HG03571 (cell line): ENCODE measurements around the gene FARP2.
"Not testable (repeated sequence)": the region's sequence is repeated elsewhere in the genome, so short reads cannot be mapped to it uniquely, and the experiment has no call there.

Source experiments
- ATAC-seq: cut with Tn5 transposase; IDR thresholded peaks from one replicate; pipeline ENCODE4 v1.9.1; 2021; ENCODE audit not compliant: unreplicated experiment

The FARP2 gene

GRCh38 chr2:241408849-241409248, 52.8 kb downstream of the FARP2 start:
- ATAC-seq, result no peak

- no peak for ATAC-seq
Measured at GRCh38 chr2:241410739-241411176, 54.7 kb downstream of the FARP2 start.

GRCh38 chr2:241412144-241412543, 56.1 kb downstream of the FARP2 start:
- no peak for ATAC-seq

GRCh38 chr2:241413501-241413900, 57.4 kb downstream of the FARP2 start:
- ATAC-seq, result not testable (repeated sequence)

GRCh38 chr2:241413929-241414580, 58.0 kb downstream of the FARP2 start:
- ATAC-seq, result no peak

- no peak for ATAC-seq
Measured at GRCh38 chr2:241415196-241415595, 59.1 kb downstream of the FARP2 start.

GRCh38 chr2:241417626-241418025, 61.5 kb downstream of the FARP2 start:
- no peak for ATAC-seq

- ATAC-seq, result no peak
Measured at GRCh38 chr2:241421330-241421729, 65.2 kb downstream of the FARP2 start.

GRCh38 chr2:241421942-241422341, 65.9 kb downstream of the FARP2 start:
- not testable (repeated sequence) for ATAC-seq

- no peak for ATAC-seq
Measured at GRCh38 chr2:241422350-241422749, 66.3 kb downstream of the FARP2 start.

GRCh38 chr2:241423489-241423888, 67.4 kb downstream of the FARP2 start:
- ATAC-seq, result not testable (repeated sequence)

- ATAC-seq, result no peak
Measured at GRCh38 chr2:241425368-241425767, 69.3 kb downstream of the FARP2 start.

- no peak for ATAC-seq
Measured at GRCh38 chr2:241430178-241430577, 74.1 kb downstream of the FARP2 start.

GRCh38 chr2:241432824-241433448, 76.9 kb downstream of the FARP2 start:
- no peak for ATAC-seq

- ATAC-seq, result no peak
Measured at GRCh38 chr2:241437179-241437578, 81.1 kb downstream of the FARP2 start.

- no peak for ATAC-seq
Measured at GRCh38 chr2:241441492-241441891, 85.4 kb downstream of the FARP2 start.

GRCh38 chr2:241443486-241444223, 87.6 kb downstream of the FARP2 start:
- no peak for ATAC-seq

- ATAC-seq, result no peak
Measured at GRCh38 chr2:241445426-241445825, 89.3 kb downstream of the FARP2 start.

GRCh38 chr2:241450092-241450491, 94.0 kb downstream of the FARP2 start:
- ATAC-seq, result not testable (repeated sequence)

- no peak for ATAC-seq
Measured at GRCh38 chr2:241451840-241452506, 95.9 kb downstream of the FARP2 start.

GRCh38 chr2:241453919-241454318, 97.8 kb downstream of the FARP2 start:
- not testable (repeated sequence) for ATAC-seq
